ENCODE results near the gene PLA2G5.
"Not testable (repeated sequence)": the region's sequence is repeated elsewhere in the genome, so short reads cannot be mapped to it uniquely, and the experiment has no call there.

- not testable (repeated sequence) for TF ChIP-seq CTCF (IDR thresholded peaks at IDR 0.05; ENCODE audit: borderline replicate concordance, extremely low read depth, low read length, poor library complexity, severe bottlenecking); EZH2 (IDR thresholded peaks at IDR 0.05; ENCODE audit: borderline replicate concordance, low read depth, low read length, severe bottlenecking)
Measured at GRCh38 chr1:20049056-20049798, 20.8 kb upstream of the PLA2G5 start.

All from DND-41 (cell line).